NK-92 (cell line): ENCODE results near the gene PSD2.

Experiments
- DNase-seq: peaks from one replicate; lab custom pipeline; 2025; ENCODE audit not compliant: unreplicated experiment; lab: John Stamatoyannopoulos, UW

Gene PSD2

DNA sequence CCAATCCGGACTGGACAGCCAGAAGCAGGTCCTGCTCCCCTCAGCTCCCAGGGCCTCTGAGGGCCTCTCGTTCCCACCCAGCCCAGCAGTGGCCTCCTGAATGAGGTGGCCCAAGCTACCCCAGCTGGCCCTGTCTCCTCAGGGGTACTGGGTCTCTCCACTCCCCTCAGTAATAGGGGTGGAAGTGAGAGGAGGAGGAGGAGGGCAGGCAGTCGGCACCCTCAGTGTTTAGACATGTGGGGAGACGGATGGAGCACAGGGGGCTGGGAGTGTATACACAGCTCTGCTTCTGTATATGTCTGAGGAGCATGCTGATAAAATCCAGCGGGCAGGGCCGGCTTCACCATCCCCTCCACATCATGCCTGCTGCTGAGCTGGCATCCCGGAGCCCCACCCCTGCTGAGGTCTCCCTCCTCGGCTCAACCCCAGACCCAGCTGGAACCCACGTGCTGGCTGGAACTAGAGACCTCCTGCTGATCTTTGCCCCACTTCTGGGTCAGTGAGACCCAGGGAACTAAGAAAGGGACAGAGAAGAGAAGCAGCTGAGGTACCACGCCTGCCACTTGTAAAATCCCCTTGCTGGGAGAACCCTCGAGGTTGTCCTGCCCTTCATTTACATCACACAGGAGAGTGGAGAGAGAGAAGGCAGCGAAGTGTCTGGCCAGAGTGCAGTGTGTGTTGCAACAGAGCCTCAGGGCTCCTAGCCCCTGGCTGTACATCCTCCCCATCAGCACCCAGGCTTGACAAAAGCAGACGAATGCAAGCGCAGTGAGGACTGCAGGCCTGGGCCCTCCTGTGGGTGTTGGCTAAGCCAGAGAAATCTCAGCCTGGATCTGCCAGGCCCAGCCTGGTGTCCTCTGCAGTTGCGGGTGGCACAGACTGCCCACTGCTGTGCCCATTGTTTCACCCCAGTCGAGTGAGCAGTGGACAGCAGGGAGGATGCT, 77.5 kb downstream of the PSD2 start:
- no peak for DNase-seq

DNA sequence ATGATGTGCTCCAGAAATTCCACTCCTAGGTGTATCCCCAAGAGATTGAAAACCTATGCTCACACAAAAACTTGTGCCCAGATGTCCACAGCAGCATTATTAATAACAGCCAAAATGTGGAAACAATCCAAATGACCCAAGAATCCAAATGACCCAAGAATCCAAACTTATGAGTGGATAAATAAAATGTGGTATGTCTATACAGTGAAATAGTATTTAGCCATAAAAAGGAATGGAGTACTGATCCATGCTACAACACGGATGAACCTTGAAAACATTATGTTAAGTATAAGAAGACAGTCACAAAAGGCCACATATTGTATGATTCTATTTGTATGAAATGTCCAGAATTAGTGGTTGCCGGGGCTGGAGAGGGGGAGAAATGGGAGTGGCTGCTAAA, 80.3 kb downstream of the PSD2 start:
- no peak for DNase-seq

DNA sequence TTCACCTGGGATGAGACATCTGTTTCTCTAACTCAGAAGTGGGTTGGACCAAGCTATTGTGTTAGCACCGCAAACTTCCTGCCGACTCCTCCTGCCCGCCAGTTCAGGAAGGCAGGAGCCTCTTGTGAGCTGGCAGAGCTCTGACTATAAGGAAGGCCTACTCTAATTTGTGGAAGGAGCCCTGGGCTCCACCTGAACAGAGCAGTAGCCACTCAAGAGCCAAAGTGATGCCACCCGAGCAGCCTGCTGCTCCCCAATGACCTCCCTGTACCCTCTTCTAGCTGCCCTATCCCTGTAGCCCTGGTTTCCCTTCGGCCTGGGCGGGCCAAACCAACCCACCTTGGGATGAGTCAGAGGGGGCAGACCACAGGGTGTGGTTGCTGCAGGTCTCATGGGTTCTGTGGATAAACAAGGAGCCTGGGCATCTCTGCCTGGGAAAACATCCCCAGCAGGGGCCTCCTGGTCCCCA, 81.6 kb downstream of the PSD2 start:
- DNase-seq = no peak

DNA sequence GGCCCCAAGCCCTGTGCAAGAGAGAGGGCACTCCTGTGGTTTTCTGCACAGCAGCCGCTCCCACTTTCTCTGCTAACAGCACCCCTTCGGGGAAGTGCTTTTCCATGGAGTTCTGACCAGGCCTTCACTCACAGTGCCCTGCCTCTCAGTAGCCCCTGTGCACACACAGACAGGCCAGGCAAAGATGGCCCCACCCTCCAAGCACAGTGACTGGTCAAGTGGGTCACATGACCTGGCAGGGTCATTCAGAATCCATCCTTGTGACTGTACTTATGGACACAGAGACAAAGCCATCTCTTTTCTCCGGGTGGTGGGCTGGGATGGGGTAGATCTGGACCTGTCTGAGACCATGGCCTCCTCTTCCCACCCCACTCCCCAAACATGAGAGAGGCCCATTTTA, 82.5 kb downstream of the PSD2 start:
- DNase-seq = no peak

DNA sequence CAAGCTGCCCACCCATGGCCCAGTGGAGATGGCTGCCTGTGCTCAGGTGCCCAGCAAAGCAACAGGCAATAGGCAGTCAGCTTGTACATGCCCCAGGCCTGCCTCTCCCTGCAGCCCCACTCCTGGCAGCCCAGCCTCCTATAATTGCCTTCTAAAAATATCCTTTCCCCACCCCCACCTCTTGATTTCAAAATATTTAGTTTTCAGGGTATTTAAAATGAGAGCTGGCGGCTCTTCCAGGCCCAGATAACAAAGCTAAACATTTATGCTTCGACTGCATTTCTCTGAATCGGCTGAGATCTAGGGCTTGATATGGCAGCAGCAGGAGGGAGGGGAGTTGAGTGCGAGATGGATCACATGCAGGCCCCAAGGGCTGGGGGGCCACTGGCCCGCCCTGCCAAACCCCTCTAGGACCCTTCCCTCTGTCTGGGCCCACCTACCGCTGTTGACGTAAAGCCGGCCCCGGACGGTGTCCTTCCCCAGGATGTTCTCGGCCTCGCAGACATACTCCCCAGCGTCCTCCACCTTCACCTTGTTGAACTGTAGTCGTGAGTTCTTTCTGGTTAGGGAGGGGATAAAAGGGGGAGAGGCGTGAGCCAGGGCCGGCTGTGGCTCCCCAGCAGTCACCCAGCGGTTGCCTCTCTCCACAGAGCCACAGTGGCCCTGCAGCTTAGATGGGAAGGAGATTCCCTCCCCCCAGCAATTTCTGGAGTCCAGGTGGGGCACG, 85.0 kb downstream of the PSD2 start:
- no peak for DNase-seq

DNA sequence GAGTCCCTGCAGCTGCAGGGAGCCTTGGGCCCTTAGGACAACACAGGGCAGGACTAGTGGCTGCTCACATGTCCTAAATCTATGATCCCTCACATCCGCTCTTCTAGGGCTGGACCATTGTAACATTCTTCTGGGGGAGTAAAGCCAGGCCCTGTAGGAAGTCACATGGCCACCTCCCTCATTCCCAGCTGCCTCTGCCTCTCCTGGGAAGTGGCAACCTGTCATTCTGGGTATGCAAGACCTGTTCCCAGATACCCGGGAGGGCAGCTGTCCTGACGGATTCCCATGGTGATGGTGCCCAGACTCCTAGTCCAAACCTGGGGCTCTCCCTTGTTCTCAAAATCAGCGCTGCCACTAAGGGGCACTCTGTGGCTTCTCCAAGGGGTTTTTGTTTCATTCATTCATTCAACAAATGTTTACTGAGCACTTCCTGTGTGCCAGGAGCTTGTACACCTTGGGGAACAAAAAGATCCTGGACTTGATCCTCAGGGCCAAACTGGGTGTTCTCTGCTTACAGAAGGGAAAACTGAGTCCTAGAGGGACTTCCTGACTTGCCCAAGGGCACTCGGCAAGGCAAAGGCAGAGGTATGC, 85.6 kb downstream of the PSD2 start:
- no peak for DNase-seq

DNA sequence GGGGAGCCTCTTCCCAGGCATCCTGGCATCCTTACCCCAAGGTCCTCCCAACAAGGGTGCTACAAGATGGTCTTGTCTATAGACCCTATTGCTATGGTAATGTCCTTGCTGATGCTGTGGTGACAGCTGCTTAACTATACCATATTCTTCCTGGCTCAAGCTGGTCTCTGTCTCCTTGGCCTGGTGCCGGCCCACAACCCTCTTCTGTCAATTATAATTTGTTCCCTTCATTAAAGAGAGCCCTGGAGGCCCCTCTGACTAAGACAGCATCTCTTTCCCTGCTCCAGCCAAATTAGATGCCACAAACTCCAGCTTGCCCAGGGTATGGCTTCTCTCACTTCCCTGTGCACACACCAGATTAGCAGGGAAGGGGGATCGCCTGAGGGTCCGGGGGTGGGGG, 86.7 kb downstream of the PSD2 start:
- DNase-seq = no peak

DNA sequence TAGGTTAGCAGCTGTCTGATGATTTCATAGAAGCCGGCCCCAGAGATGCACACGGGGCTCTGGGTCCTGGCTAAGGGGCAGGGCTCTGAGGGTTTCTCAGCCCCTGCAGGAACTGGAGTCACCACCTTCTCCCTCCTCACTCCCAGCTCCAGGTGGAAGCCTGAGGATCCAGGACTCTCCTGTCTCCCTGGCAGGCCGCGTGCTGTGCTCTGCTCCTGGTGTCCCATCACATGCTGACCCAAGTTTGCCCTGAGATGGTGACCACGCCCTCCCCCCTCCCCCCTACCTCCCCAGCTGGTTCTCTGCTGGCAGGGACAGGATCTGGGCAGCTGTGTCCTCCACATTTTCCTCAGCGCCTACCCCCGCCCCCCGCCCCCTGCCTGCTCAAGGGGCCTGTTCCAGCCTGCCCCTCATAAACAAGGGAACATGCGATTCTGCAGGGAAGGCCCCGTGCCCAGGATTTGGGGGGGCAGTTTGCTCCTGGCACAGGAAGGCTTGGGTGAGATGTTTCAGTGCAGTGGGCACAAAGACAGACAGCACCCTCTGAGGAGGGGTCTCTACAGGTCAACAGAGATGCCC, 87.4 kb downstream of the PSD2 start:
- DNase-seq = no peak

DNA sequence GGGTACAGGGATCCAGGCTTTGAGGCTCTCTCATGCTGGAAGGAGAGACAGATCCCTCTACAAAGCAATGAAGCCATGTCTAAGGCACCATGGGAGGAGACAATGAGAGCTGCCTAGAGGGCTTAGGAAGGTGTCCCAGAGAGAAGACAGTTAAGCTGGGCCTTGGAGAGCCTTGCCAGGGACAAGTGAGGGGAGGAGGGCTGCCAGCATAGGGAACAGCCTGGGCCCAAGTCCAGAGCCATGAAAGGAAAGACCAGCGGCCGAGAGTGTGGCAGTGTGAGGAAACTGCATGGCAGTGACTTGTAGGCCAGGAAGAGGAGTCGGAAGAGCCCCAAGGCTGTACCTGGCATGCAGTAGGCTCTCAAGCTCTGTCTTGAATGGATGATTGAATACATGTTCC, 88.5 kb downstream of the PSD2 start:
- DNase-seq = no peak

DNA sequence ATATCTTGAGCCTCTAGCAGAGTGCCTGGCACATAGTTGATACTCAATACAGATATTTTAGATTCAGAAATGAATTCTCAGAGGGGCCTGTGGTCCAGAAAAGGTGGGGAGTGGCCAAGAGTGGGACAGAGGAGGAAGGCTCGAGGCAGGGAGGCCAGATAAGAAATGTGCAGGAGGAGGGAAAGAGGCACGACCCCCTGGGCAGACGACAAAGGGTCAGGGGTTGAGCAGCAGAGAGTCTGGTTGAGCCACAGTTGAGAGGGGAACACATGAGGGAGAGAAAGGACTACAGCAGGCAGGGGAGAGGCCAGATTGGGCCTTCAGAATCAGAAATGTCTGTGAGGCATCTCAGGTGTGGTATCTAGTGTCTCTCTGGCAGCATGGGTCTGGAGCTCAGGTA, 89.1 kb downstream of the PSD2 start:
- DNase-seq = no peak

DNA sequence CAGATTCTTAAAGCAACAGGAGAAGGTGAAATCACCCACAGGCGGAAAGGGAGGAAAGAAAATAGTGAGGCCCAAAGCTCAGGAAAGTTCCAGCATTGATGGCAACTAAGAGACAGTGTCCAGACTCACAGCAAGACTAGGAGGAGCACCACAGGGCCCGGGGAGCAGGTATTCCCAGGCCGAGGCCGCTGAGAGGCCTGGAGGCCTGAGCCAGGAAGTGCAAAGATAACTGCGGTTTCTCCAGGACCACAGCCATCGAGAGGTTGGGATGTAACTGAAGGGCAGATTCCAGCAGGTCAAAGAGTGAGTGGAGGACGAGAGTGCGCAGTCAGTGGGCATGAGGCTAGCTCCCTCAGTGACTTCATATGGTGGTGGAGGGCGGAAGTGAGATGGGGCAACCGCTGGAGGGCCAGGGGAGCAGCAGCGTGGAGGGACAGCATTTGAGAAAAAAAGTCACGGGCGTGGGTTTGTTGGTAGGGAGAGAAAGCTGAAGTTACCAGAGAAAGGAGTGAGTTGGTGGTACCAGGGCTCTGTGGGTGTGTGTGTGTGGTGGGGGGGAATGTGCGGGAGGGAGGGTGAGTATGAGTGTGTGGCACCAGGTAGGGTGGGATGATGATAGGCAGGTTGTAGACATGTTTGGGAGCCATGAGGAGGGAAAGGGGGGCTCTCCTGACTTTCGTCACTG, 89.7 kb downstream of the PSD2 start:
- DNase-seq = no peak

DNA sequence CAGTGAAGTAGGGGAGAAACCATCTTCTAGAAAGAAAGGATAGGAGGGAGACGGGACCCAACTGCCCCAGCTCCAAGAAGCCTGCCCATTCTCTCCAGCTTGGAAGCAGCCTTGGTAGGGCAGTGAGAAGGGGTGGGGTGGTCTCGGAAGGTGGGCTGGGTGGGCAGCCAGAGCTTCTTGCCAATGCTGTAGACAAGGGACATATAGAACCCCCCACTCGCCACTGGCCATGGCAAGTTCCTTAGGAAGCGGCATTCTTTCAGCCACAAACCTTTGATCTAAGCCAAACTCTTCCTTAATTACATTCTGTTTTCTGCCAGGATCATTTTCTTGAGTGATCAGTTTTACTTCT, 90.2 kb downstream of the PSD2 start:
- DNase-seq = no peak

DNA sequence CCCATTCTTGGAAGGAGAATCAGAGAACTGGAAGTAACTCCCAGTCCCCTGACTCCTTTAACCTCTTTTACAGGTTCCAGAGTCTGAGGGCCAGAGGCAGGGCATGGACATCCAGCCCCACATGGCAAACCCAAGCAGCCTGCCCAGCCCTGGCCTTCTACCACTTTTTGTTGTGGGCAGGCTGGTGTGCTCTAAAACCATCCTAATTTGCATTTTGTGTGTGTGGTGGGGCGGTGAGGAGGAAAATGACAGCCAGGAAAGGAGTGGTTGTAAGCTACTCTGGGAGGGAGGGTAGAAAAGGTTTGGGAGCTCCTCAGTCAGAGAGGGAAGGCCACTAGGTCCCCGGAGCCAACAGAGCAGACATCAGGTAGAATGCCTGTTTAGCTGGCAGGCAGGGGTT, 90.6 kb downstream of the PSD2 start:
- no peak for DNase-seq

DNA sequence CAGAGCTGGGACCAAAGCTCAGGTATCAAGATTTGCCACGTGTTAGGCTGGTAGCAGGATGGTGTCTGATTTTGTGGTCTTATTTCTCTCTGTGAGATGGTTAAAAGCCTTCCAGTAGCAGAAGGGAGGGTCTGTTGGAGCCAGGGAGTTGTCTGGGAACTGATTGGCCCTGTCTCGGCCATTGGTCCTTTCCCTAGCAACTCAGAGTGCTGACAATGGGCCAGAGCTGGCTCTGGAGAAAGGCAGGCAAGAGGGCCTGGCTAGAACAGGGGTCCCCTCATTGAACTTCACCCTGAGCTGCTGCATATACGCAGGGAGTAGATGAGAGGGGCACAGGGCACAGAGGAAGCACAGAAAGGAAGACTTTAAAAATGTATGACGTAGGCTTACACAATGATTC, 92.8 kb downstream of the PSD2 start:
- DNase-seq = no peak

DNA sequence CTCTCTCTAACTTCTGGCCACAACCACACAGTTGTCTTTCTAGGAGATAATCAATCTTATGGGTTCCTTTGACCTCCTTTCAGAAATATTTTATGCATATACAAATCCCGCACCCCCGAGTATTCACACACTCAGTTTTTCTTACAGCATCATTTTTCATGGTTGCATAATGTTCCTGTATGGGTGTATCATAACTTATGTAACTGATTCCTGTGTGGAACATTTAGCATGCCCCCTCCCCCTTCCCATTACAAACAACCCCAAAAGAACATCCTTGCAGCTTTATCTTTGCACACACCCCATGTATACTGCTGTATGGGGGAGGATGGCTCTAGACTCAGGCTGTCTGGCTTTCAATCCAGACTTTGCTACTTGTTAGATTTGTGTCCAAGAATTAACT, 93.8 kb downstream of the PSD2 start:
- no peak for DNase-seq

DNA sequence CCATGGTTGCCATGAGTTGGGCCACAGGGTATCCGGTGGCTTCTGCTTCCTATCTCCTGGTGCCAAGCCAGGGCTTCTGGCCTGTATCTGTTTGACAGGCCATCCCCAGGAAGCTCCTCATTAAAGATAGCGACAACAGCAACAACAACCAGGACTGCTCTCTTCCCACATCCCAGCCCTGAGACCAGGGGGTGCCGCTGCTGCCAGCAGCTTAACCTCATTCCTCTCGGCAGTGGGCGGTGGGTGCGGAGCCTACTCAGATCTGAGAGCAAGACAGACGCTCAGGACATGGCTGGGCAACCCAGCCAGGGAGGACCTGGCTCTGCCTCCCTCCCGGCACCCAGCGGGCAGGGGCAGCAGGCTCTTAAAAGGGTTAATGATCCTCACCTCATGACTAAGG, 98.3 kb downstream of the PSD2 start:
- DNase-seq = no peak
